Esophagus muscularis mucosa (tissue), 4 donors: ENCODE measurements around the gene NACAD.

Experiments used
- EP300 ChIP-seq: sonication (generic); formaldehyde crosslinking; IDR thresholded peaks from one replicate; pipeline ENCODE4 v1.6.1; 2017; ENCODE audit warnings: antibody characterized with exemption
- POLR2A ChIP-seq: fragments of 450-650 bp; IDR thresholded peaks from one replicate; pipeline ENCODE4 v1.6.1; 2017; ENCODE audit warnings: antibody characterized with exemption, moderate library complexity, mild to moderate bottlenecking, low read depth
- TF ChIP-seq, protein P1 (sequence below), 3 experiments: fragments of 200-600 bp in 2 of 3; fragments of 450-650 bp in 1 of 3; sonication (generic) in 2 of 3; IDR thresholded peaks; one replicate each; pipeline ENCODE4 v1.5.1; 2017 to 2019; ENCODE audit warnings: antibody characterized with exemption in 3 of 3, mild to moderate bottlenecking in 2 of 3, moderate library complexity in 1 of 3

GRCh38 chr7:45033931-45034290, 54.9 kb downstream of the NACAD start:
- TF ChIP-seq, protein P1, sequence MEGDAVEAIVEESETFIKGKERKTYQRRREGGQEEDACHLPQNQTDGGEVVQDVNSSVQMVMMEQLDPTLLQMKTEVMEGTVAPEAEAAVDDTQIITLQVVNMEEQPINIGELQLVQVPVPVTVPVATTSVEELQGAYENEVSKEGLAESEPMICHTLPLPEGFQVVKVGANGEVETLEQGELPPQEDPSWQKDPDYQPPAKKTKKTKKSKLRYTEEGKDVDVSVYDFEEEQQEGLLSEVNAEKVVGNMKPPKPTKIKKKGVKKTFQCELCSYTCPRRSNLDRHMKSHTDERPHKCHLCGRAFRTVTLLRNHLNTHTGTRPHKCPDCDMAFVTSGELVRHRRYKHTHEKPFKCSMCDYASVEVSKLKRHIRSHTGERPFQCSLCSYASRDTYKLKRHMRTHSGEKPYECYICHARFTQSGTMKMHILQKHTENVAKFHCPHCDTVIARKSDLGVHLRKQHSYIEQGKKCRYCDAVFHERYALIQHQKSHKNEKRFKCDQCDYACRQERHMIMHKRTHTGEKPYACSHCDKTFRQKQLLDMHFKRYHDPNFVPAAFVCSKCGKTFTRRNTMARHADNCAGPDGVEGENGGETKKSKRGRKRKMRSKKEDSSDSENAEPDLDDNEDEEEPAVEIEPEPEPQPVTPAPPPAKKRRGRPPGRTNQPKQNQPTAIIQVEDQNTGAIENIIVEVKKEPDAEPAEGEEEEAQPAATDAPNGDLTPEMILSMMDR (IDR thresholded peaks at IDR 0.05) = no peak
- no peak for TF ChIP-seq EP300
- TF ChIP-seq POLR2A = no peak
